Keratinocyte (primary cell): ENCODE results near the gene KSR1. TPM values are rescaled to one million over a fixed set of nuclear protein-coding genes. Genes with fewer than 3 reads are reported as not detected.

Experiments used
- DNase-seq: peaks from one replicate; pipeline ENCODE4 v3.0.0-alpha.2; 2011; ENCODE audit warnings: low read depth, missing footprints, low spot score
- FAIRE-seq: peaks from 2 replicates; lab custom pipeline; 2011; peaks lifted over from hg19 to GRCh38; lab: Jason Lieb, UNC
- H2AFZ ChIP-seq: 2 replicates; pipeline ENCODE4 v1.6.0; 2012; ENCODE audit warnings: low read length, control low read depth, inconsistent platforms; ENCODE audit not compliant: control insufficient read depth
- H3K27ac ChIP-seq: 2 replicates; pipeline ENCODE4 v1.5.1; 2011; ENCODE audit warnings: low read length; ENCODE audit not compliant: control insufficient read depth, insufficient read depth
- H3K27me3 ChIP-seq: 3 replicates; pipeline ENCODE4 v1.6.0; 2011; ENCODE audit warnings: low read length; ENCODE audit not compliant: control insufficient read depth, insufficient read depth; ENCODE audit errors: extremely low read depth
- H3K36me3 ChIP-seq, 2 experiments: 2 replicates in 1 of 2; 3 replicates in 1 of 2; pipeline ENCODE4 v1.5.1; 2011; ENCODE audit warnings: low read length in 2 of 2, mild to moderate bottlenecking in 1 of 2; ENCODE audit not compliant: control insufficient read depth in 2 of 2, insufficient read depth in 2 of 2; ENCODE audit errors: extremely low read depth in 1 of 2
- H3K4me1 ChIP-seq: 3 replicates; pipeline ENCODE4 v1.5.1; 2011; ENCODE audit warnings: low read length; ENCODE audit not compliant: control insufficient read depth, insufficient read depth; ENCODE audit errors: extremely low read depth
- H3K4me2 ChIP-seq: 3 replicates; pipeline ENCODE4 v1.6.0; 2011; ENCODE audit warnings: low read depth, low read length; ENCODE audit not compliant: control insufficient read depth, insufficient read depth; ENCODE audit errors: extremely low read depth
- H3K4me3 ChIP-seq, 3 experiments: fragments of 200-600 bp in 1 of 3; sonication (generic) in 1 of 3; 2 replicates in 2 of 3; 3 replicates in 1 of 3; pipeline ENCODE4 v1.5.1; 2011 to 2016; ENCODE audit warnings: low read length in 3 of 3, mild to moderate bottlenecking in 3 of 3, control low read depth in 2 of 3, inconsistent platforms in 1 of 3, low read depth in 1 of 3, mixed read lengths in 1 of 3, mixed run types in 1 of 3, moderate library complexity in 1 of 3; ENCODE audit not compliant: control insufficient read depth in 2 of 3, insufficient read depth in 2 of 3; ENCODE audit errors: extremely low read depth in 1 of 3
- H3K79me2 ChIP-seq: 2 replicates; pipeline ENCODE4 v1.6.0; 2012; ENCODE audit warnings: low read length; ENCODE audit not compliant: control insufficient read depth, insufficient read depth
- H3K9ac ChIP-seq: 3 replicates; pipeline ENCODE4 v1.6.0; 2011; ENCODE audit warnings: low read length; ENCODE audit not compliant: control insufficient read depth, insufficient read depth; ENCODE audit errors: extremely low read depth
- H3K9me1 ChIP-seq: 3 replicates; pipeline ENCODE4 v1.6.0; 2011; ENCODE audit warnings: low read length; ENCODE audit not compliant: control insufficient read depth, insufficient read depth; ENCODE audit errors: extremely low read depth
- H3K9me3 ChIP-seq: 2 replicates; pipeline ENCODE4 v1.5.1; 2012; ENCODE audit warnings: low read depth, low read length; ENCODE audit not compliant: control insufficient read depth
- H4K20me1 ChIP-seq: 3 replicates; pipeline ENCODE4 v1.6.0; 2011; ENCODE audit warnings: low read length; ENCODE audit not compliant: control insufficient read depth, insufficient read depth; ENCODE audit errors: extremely low read depth
- EZH2 ChIP-seq: IDR thresholded peaks from one replicate; pipeline ENCODE4 v1.6.1; 2012; ENCODE audit warnings: inconsistent platforms, mild to moderate bottlenecking, low read length, moderate library complexity
- dilution Hi-C: fragments of 300-500 bp; cut with MboI; formaldehyde crosslinking; loops from one replicate; pipeline ENCODE4 v1.7.0; 2020; ENCODE audit warnings: low sequenced_read_pairs; ENCODE audit not compliant: extremely low pct_ligation_motif_present
- polyA plus RNA-seq, 5 experiments: library from polyadenylated mRNA; depleted of rRNA in 3 of 5; stranded (reverse) in 3 of 5; stranded (forward) in 1 of 5; unstranded in 1 of 5; fragments of >200 nt; gene quantifications; 1 replicate in 1 of 5; 2 replicates in 3 of 5; 3 replicates in 1 of 5; pipeline versions ENCODE4 v1.2.1 to v1.2.3, GENCODE V29; 2011 to 2012; ENCODE audit warnings: missing spikeins in 2 of 5, low read depth in 1 of 5, low replicate concordance in 1 of 5
- TF ChIP-seq, protein P1 (sequence below), 3 experiments: IDR thresholded peaks in 1 of 3; conservative IDR thresholded peaks in 1 of 3; optimal IDR thresholded peaks in 1 of 3; 2 replicates in 2 of 3; 3 replicates in 1 of 3; pipeline versions ENCODE3 to v1.5.1; 2011; ENCODE audit warnings: low read length in 3 of 3, mild to moderate bottlenecking in 3 of 3, moderate library complexity in 2 of 3, control low read depth in 1 of 3, inconsistent platforms in 1 of 3; ENCODE audit not compliant: insufficient read depth in 2 of 3; ENCODE audit errors: extremely low read depth in 1 of 3

The KSR1 gene
- polyA plus RNA-seq, 1 donor (not counting 4 experiments of a cell fraction or from before 2014, with no cell fraction given), result 1.3 TPM

DNA sequence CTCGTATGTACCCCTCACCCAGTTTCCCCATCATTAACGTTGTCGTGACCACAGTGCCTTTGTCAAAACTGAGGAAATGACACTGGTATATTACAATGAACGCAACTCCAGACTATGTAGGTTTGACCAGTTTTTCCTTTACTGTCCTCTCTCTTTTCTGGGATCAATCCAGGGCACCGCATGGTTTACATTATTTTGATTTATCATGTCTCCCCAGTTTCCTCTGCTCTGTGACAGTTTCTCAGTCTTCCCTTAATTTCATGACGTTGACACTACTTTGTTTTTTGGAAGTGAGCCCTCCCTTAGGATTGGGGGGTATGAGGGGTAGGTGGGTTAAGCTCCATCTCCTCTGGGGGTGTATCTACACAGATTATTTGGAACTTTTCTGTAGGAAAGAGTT lies 98.7 kb downstream of the KSR1 start:
- Histone ChIP-seq H3K4me3 (no peak overlapping the region), H2AFZ (no peak overlapping the region), H3K79me2 (no peaks in the 10 kb centered on the region), H3K9me1 (peaks cover 3% of the 10 kb centered on the region), H3K27ac (no peak overlapping the region), H3K9me3 (no peaks in the 10 kb centered on the region), H3K4me1 (peaks cover 23% of the 10 kb centered on the region), H3K36me3 (no peaks in the 10 kb centered on the region), H3K27me3 (no peaks in the 10 kb centered on the region), H3K9ac (no peak overlapping the region), H4K20me1 (no peaks in the 10 kb centered on the region), H3K4me2 (no peak overlapping the region)
- dilution Hi-C loops, result no loop called here
- no peak for FAIRE-seq
- DNase-seq, result no peak
- no peak for TF ChIP-seq EZH2
- TF ChIP-seq, protein P1, sequence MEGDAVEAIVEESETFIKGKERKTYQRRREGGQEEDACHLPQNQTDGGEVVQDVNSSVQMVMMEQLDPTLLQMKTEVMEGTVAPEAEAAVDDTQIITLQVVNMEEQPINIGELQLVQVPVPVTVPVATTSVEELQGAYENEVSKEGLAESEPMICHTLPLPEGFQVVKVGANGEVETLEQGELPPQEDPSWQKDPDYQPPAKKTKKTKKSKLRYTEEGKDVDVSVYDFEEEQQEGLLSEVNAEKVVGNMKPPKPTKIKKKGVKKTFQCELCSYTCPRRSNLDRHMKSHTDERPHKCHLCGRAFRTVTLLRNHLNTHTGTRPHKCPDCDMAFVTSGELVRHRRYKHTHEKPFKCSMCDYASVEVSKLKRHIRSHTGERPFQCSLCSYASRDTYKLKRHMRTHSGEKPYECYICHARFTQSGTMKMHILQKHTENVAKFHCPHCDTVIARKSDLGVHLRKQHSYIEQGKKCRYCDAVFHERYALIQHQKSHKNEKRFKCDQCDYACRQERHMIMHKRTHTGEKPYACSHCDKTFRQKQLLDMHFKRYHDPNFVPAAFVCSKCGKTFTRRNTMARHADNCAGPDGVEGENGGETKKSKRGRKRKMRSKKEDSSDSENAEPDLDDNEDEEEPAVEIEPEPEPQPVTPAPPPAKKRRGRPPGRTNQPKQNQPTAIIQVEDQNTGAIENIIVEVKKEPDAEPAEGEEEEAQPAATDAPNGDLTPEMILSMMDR (optimal IDR thresholded peaks at IDR 0.05 in 1 of 3, IDR thresholded peaks at IDR 0.05 in 1 of 3, conservative IDR thresholded peaks at IDR 0.05 in 1 of 3; ENCODE audit: extremely low read depth in 1 of 3, insufficient read depth in 2 of 3, low read length in 3 of 3), result no peak

DNA sequence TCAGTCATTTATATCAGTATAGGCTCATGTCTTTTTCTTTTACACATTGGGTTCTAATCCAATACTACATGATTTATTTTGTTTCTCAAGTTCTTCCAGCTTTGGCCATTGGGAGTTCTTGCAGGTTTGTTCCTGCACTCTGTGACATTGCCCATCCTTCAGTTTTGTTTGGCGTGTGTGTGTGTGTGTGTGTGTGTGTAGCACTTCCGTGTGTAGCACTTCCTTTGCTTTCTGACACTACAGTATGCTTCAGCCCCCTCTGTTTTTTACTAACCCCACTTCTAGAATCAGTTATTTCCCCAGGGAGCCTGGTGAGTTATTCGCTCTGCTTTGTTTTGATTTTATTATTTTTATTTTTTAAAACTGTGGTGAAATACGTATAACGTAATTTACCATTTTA lies 99.1 kb downstream of the KSR1 start:
- Histone ChIP-seq H3K4me2 (no peak overlapping the region), H3K27ac (no peak overlapping the region), H3K9ac (no peak overlapping the region), H3K36me3 (no peaks in the 10 kb centered on the region), H3K27me3 (no peaks in the 10 kb centered on the region), H3K9me1 (peaks cover 3% of the 10 kb centered on the region), H4K20me1 (no peaks in the 10 kb centered on the region), H2AFZ (no peak overlapping the region), H3K79me2 (no peaks in the 10 kb centered on the region), H3K4me1 (peaks cover 27% of the 10 kb centered on the region), H3K9me3 (no peaks in the 10 kb centered on the region), H3K4me3 (no peak overlapping the region)
- dilution Hi-C loops, result no loop called here
- no peak for DNase-seq
- FAIRE-seq, result no peak
- TF ChIP-seq, protein P1 (optimal IDR thresholded peaks at IDR 0.05 in 1 of 3, IDR thresholded peaks at IDR 0.05 in 1 of 3, conservative IDR thresholded peaks at IDR 0.05 in 1 of 3; ENCODE audit: extremely low read depth in 1 of 3, insufficient read depth in 2 of 3, low read length in 3 of 3), result no peak
- TF ChIP-seq EZH2, result no peak
